IMR-90 (cell line): ENCODE data around the gene HOXD3. TPM values are rescaled to one million over a fixed set of nuclear protein-coding genes. Genes with fewer than 3 reads are reported as not detected.

ENCODE experiments used
- ATAC-seq: fragments of 200-7000 bp; cut with Tn5 transposase; 2 replicates; pipeline ENCODE4 v1.9.1; 2020; ENCODE audit warnings: low read depth, mild to moderate bottlenecking, moderate library complexity
- BruUV-seq: library from RNA; stranded (reverse); fragments of 400-500 nt; replicated peaks from 2 replicates; lab custom pipeline; 2021; lab: Mats Ljungman, UMichigan
- CTCF ChIA-PET: fragments of 300-600 bp; formaldehyde crosslinking; extraction: SDS; loops from one replicate; lab custom pipeline; 2021; ENCODE audit warnings: antibody characterized with exemption; lab: Yijun Ruan, JAX
- POLR2A ChIA-PET: fragments of 300-600 bp; sonication (Branson Sonifier 250); formaldehyde crosslinking; loops from one replicate; lab custom pipeline; 2022; ENCODE audit warnings: antibody characterized with exemption; ENCODE audit not compliant: unreplicated experiment; lab: Charles Lee
- DNase-seq: peaks from one replicate; pipeline ENCODE4 v3.0.0; 2013
- H2AFZ ChIP-seq: replicated peaks from 2 replicates; pipeline ENCODE3; 2013; ENCODE audit warnings: low read length, mild to moderate bottlenecking; ENCODE audit not compliant: poor library complexity
- H2AK5ac ChIP-seq: 2 replicates; pipeline ENCODE4 v1.6.1; 2013; ENCODE audit warnings: low read depth, low read length, inconsistent platforms
- H2AK9ac ChIP-seq: replicated peaks from 2 replicates; pipeline ENCODE3; 2013; ENCODE audit warnings: mild to moderate bottlenecking, low read depth, low read length, moderate library complexity; ENCODE audit not compliant: poor library complexity
- H2BK120ac ChIP-seq: 2 replicates; pipeline ENCODE4 v1.6.1; 2013; ENCODE audit warnings: low read depth, low read length, inconsistent platforms
- H2BK15ac ChIP-seq: 3 replicates; pipeline ENCODE4 v1.6.1; 2013; ENCODE audit warnings: low read depth, low read length, inconsistent platforms
- H2BK20ac ChIP-seq: 2 replicates; pipeline ENCODE4 v1.6.1; 2013; ENCODE audit warnings: low read depth, mild to moderate bottlenecking, inconsistent platforms, low read length, moderate library complexity
- H2BK5ac ChIP-seq: 2 replicates; pipeline ENCODE4 v1.6.1; 2013; ENCODE audit warnings: mild to moderate bottlenecking, low read depth, low read length, inconsistent platforms; ENCODE audit not compliant: poor library complexity, severe bottlenecking
- H3K14ac ChIP-seq: replicated peaks from 2 replicates; pipeline ENCODE4 v1.6.1; 2013; ENCODE audit warnings: low read depth, low read length, inconsistent platforms
- H3K18ac ChIP-seq: 2 replicates; pipeline ENCODE4 v1.6.1; 2013; ENCODE audit warnings: low read depth, low read length, control low read depth
- H3K23ac ChIP-seq: 2 replicates; pipeline ENCODE4 v1.6.1; 2013; ENCODE audit warnings: low read depth, low read length, inconsistent platforms
- H3K27ac ChIP-seq: 2 replicates; pipeline ENCODE4 v1.5.1; 2013; ENCODE audit warnings: mild to moderate bottlenecking, control low read depth, low read length; ENCODE audit not compliant: insufficient read depth
- H3K27me3 ChIP-seq: 2 replicates; pipeline ENCODE4 v1.6.1; 2013; ENCODE audit warnings: low read length; ENCODE audit not compliant: control insufficient read depth, insufficient read depth
- H3K36me3 ChIP-seq: 2 replicates; pipeline ENCODE4 v1.6.1; 2013; ENCODE audit warnings: low read length, mixed read lengths; ENCODE audit not compliant: control insufficient read depth, insufficient read depth
- H3K4ac ChIP-seq: 2 replicates; pipeline ENCODE4 v1.6.1; 2013; ENCODE audit warnings: low read depth, low read length, inconsistent platforms
- H3K4me1 ChIP-seq: 2 replicates; pipeline ENCODE4 v1.6.1; 2013; ENCODE audit warnings: low read length, mixed read lengths; ENCODE audit not compliant: control insufficient read depth, insufficient read depth
- H3K4me2 ChIP-seq: 2 replicates; pipeline ENCODE4 v1.6.1; 2013; ENCODE audit warnings: low read depth, mild to moderate bottlenecking, control low read depth, low read length, moderate library complexity
- H3K4me3 ChIP-seq: 2 replicates; pipeline ENCODE4 v1.5.1; 2013; ENCODE audit warnings: low read depth, mild to moderate bottlenecking, control low read depth, low read length, moderate library complexity; ENCODE audit not compliant: insufficient read depth
- H3K56ac ChIP-seq: 2 replicates; pipeline ENCODE4 v1.6.1; 2013; ENCODE audit warnings: low read length, inconsistent platforms; ENCODE audit not compliant: insufficient read depth; ENCODE audit errors: extremely low read depth
- H3K79me1 ChIP-seq, 2 experiments: 2 replicates each; pipeline ENCODE4 v1.6.1; 2013; ENCODE audit warnings: low read length in 2 of 2, inconsistent platforms in 1 of 2, low read depth in 1 of 2
- H3K9ac ChIP-seq: 2 replicates; pipeline ENCODE4 v1.6.1; 2013; ENCODE audit warnings: low read depth, low read length, control low read depth
- H3K9me1 ChIP-seq: 2 replicates; pipeline ENCODE4 v1.6.1; 2013; ENCODE audit warnings: low read length, inconsistent platforms; ENCODE audit not compliant: insufficient read depth
- H3K9me3 ChIP-seq: 2 replicates; pipeline ENCODE4 v1.6.1; 2013; ENCODE audit warnings: low read length; ENCODE audit not compliant: control insufficient read depth, insufficient read depth
- H4K20me1 ChIP-seq: 2 replicates; pipeline ENCODE4 v1.6.1; 2013; ENCODE audit warnings: low read length, inconsistent platforms; ENCODE audit not compliant: insufficient read depth
- H4K5ac ChIP-seq: 2 replicates; pipeline ENCODE4 v1.6.1; 2013; ENCODE audit warnings: mild to moderate bottlenecking, low read depth, low read length, control low read depth
- H4K8ac ChIP-seq, 2 experiments: 2 replicates each; pipeline ENCODE4 v1.6.1; 2013; ENCODE audit warnings: low read depth in 2 of 2, low read length in 2 of 2, control low read depth in 1 of 2, inconsistent platforms in 1 of 2
- H4K91ac ChIP-seq: 2 replicates; pipeline ENCODE4 v1.6.1; 2013; ENCODE audit warnings: low read depth, low read length, inconsistent platforms; ENCODE audit not compliant: insufficient read depth
- BHLHE40 ChIP-seq: fragments of 150-350 bp; IDR thresholded peaks from 2 replicates; pipeline ENCODE4 v1.6.1; 2016; ENCODE audit warnings: mild to moderate bottlenecking, low read depth, low read length
- CEBPB ChIP-seq: IDR thresholded peaks from 2 replicates; pipeline ENCODE4 v1.6.1; 2012; ENCODE audit warnings: low read depth, low read length, improper control_type of control experiment
- CHD1 ChIP-seq: IDR thresholded peaks from 2 replicates; pipeline ENCODE4 v1.6.1; 2012; ENCODE audit warnings: low read depth, low read length, improper control_type of control experiment
- FOS ChIP-seq: fragments of 150-350 bp; IDR thresholded peaks from 2 replicates; pipeline ENCODE4 v1.6.1; 2016; ENCODE audit warnings: low read depth, low read length
- MAFK ChIP-seq: IDR thresholded peaks from 2 replicates; pipeline ENCODE4 v1.6.1; 2012; ENCODE audit warnings: low read depth, low read length, improper control_type of control experiment
- MAZ ChIP-seq: IDR thresholded peaks from 2 replicates; pipeline ENCODE4 v1.6.1; 2012; ENCODE audit warnings: low read depth, mild to moderate bottlenecking, low read length, improper control_type of control experiment, moderate library complexity, borderline replicate concordance
- MXI1 ChIP-seq: IDR thresholded peaks from 2 replicates; pipeline ENCODE4 v1.6.1; 2012; ENCODE audit warnings: low read depth, mild to moderate bottlenecking, low read length, moderate library complexity, borderline replicate concordance
- NFE2L2 ChIP-seq: fragments of 150-350 bp; IDR thresholded peaks from 2 replicates; pipeline ENCODE4 v1.6.1; 2016; ENCODE audit warnings: low read depth, mild to moderate bottlenecking, low read length
- POLR2A ChIP-seq: IDR thresholded peaks from 2 replicates; pipeline ENCODE4 v1.6.1; 2012; ENCODE audit warnings: mild to moderate bottlenecking, low read depth, low read length
- RAD21 ChIP-seq: IDR thresholded peaks from 2 replicates; pipeline ENCODE4 v1.6.1; 2012; ENCODE audit warnings: low read length, improper control_type of control experiment
- RCOR1 ChIP-seq: IDR thresholded peaks from 2 replicates; pipeline ENCODE4 v1.6.1; 2012; ENCODE audit warnings: mild to moderate bottlenecking, low read length, improper control_type of control experiment; ENCODE audit not compliant: insufficient replicate concordance
- RFX5 ChIP-seq: IDR thresholded peaks from 2 replicates; pipeline ENCODE4 v1.8.0; 2012; ENCODE audit warnings: low read depth, mild to moderate bottlenecking, low read length, moderate library complexity
- SMC3 ChIP-seq: fragments of 150-350 bp; IDR thresholded peaks from 2 replicates; pipeline ENCODE4 v1.6.1; 2016; ENCODE audit warnings: low read depth, mild to moderate bottlenecking, antibody characterized with exemption, low read length, moderate library complexity
- dilution Hi-C: fragments of 300-500 bp; cut with HindIII; formaldehyde crosslinking; loops from one replicate; pipeline ENCODE4 v1.14.3; 2018; ENCODE audit warnings: low sequenced_read_pairs; ENCODE audit not compliant: unreplicated experiment
- in situ Hi-C: fragments of 300-500 bp; cut with MboI; formaldehyde crosslinking; loops from 3 replicates; pipeline ENCODE4 v1.14.3; 2019; ENCODE audit warnings: low sequenced_read_pairs, inconsistent platforms, mixed read lengths
- intact Hi-C: fragments of 100-400 bp; cut with micrococcal nuclease; formaldehyde crosslinking; loops from 2 replicates; pipeline ENCODE4 v1.10.0; 2022
- polyA plus RNA-seq, 3 experiments: library from polyadenylated mRNA; depleted of rRNA; stranded (reverse); fragments of >200 nt; gene quantifications; 2 replicates each; pipeline ENCODE4 v1.2.3, GENCODE V29; 2012; ENCODE audit warnings: low replicate concordance in 1 of 3
- total RNA-seq: library from RNA; depleted of rRNA; stranded (reverse); fragments of >200 nt; gene quantifications from 2 replicates; pipeline ENCODE4 v1.2.3, GENCODE V29; 2012
- TF ChIP-seq, protein P1 (sequence below): fragments of 150-350 bp; IDR thresholded peaks from 2 replicates; pipeline ENCODE4 v1.6.1; 2017; ENCODE audit warnings: mild to moderate bottlenecking, antibody characterized with exemption, low read length, low read depth
- TF ChIP-seq, protein P2 (sequence below): fragments of 150-350 bp; IDR thresholded peaks from 2 replicates; pipeline ENCODE4 v1.6.1; 2016; ENCODE audit warnings: low read depth, mild to moderate bottlenecking, low read length, moderate library complexity, borderline replicate concordance
- TF ChIP-seq, protein P3 (sequence below): conservative IDR thresholded peaks from 2 replicates; pipeline ENCODE4 v1.5.1; 2012; ENCODE audit warnings: mild to moderate bottlenecking, low read depth, low read length, improper control_type of control experiment

The HOXD3 gene
- total and polyA plus RNA-seq, 2 of the 4 experiments (the other 2 are of a cell fraction) = not detected

DNA sequence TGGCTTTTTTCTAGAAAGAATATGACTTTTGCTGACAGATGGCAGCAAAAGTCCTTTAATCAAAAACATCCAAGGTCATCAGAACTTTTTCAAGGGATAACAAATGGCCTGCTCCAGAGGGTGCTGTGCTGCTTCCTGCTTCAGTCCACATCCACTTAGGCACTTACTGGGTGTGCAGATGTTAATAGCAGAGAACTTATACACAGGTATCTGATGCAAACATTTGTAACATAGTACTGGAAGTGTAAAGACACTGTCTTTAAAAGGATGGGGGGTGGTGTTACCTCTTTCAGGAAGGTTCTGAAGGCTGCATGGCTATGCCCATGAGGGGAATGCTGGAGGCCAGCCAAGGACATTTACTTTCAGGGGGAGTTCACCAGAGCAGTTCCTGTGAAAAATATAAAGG lies 22.1 kb upstream of the HOXD3 start:
- Histone ChIP-seq H2AFZ (no peak overlapping the region), H3K4ac (no peak overlapping the region), H4K91ac (no peak overlapping the region), H3K4me2 (no peak overlapping the region), H2AK9ac (no peak overlapping the region), H2BK5ac (no peak overlapping the region), H3K14ac (no peak overlapping the region), H4K20me1 (no peaks in the 10 kb centered on the region), H3K79me1 (no peaks in the 10 kb centered on the region), H2AK5ac (no peak overlapping the region), H3K23ac (no peak overlapping the region), H2BK20ac (no peak overlapping the region), H2BK120ac (no peak overlapping the region), H4K8ac (no peak overlapping the region), H3K36me3 (no peaks in the 10 kb centered on the region), H3K18ac (no peak overlapping the region), H3K9me1 (no peaks in the 10 kb centered on the region), H3K4me1 (no peaks in the 10 kb centered on the region), H3K4me3 (no peak overlapping the region), H4K5ac (no peak overlapping the region), H3K9ac (no peak overlapping the region), H3K27ac (no peak overlapping the region), H3K27me3 (peaks cover 93% of the 10 kb centered on the region), H3K9me3 (peaks cover 3% of the 10 kb centered on the region), H3K56ac (no peak overlapping the region), H2BK15ac (no peak overlapping the region)
- ChIA-PET POLR2A (no interaction called here), CTCF (interaction anchor here (3.0 kb wide), 1 partner anchor 320 kb away, joined by 9 read pairs; no protein-coding TSS in a partner anchor)
- dilution Hi-C loops (no loop called here), intact Hi-C loops (loop anchor here (1.0 kb wide), 1 partner anchor 24 kb away; no protein-coding TSS in a partner anchor), in situ Hi-C loops (no loop called here)
- ATAC-seq (no peak), DNase-seq (no peak)
- BruUV-seq = no TSS peak
- no peak for TF ChIP-seq RAD21
- TF ChIP-seq, protein P1, sequence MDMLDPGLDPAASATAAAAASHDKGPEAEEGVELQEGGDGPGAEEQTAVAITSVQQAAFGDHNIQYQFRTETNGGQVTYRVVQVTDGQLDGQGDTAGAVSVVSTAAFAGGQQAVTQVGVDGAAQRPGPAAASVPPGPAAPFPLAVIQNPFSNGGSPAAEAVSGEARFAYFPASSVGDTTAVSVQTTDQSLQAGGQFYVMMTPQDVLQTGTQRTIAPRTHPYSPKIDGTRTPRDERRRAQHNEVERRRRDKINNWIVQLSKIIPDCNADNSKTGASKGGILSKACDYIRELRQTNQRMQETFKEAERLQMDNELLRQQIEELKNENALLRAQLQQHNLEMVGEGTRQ = no peak
- no peak for TF ChIP-seq CEBPB
- TF ChIP-seq SMC3 = no peak
- no peak for TF ChIP-seq MXI1
- no peak for TF ChIP-seq NFE2L2
- no peak for TF ChIP-seq MAZ
- no peak for TF ChIP-seq RFX5
- TF ChIP-seq POLR2A = no peak
- no peak for TF ChIP-seq FOS
- TF ChIP-seq, protein P2, sequence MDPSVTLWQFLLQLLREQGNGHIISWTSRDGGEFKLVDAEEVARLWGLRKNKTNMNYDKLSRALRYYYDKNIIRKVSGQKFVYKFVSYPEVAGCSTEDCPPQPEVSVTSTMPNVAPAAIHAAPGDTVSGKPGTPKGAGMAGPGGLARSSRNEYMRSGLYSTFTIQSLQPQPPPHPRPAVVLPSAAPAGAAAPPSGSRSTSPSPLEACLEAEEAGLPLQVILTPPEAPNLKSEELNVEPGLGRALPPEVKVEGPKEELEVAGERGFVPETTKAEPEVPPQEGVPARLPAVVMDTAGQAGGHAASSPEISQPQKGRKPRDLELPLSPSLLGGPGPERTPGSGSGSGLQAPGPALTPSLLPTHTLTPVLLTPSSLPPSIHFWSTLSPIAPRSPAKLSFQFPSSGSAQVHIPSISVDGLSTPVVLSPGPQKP = no peak
- TF ChIP-seq CHD1 = no peak
- TF ChIP-seq BHLHE40 = no peak
- TF ChIP-seq, protein P3, sequence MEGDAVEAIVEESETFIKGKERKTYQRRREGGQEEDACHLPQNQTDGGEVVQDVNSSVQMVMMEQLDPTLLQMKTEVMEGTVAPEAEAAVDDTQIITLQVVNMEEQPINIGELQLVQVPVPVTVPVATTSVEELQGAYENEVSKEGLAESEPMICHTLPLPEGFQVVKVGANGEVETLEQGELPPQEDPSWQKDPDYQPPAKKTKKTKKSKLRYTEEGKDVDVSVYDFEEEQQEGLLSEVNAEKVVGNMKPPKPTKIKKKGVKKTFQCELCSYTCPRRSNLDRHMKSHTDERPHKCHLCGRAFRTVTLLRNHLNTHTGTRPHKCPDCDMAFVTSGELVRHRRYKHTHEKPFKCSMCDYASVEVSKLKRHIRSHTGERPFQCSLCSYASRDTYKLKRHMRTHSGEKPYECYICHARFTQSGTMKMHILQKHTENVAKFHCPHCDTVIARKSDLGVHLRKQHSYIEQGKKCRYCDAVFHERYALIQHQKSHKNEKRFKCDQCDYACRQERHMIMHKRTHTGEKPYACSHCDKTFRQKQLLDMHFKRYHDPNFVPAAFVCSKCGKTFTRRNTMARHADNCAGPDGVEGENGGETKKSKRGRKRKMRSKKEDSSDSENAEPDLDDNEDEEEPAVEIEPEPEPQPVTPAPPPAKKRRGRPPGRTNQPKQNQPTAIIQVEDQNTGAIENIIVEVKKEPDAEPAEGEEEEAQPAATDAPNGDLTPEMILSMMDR = no peak
- no peak for TF ChIP-seq RCOR1
- no peak for TF ChIP-seq MAFK
